IMR-90 (cell line): ENCODE measurements around the gene EHD4. TPM values are rescaled to one million over a fixed set of nuclear protein-coding genes. Genes with fewer than 3 reads are reported as not detected.

Experiments
- ATAC-seq: fragments of 200-7000 bp; cut with Tn5 transposase; 2 replicates; pipeline ENCODE4 v1.9.1; 2020; ENCODE audit warnings: low read depth, mild to moderate bottlenecking, moderate library complexity
- BruUV-seq: library from RNA; stranded (reverse); fragments of 400-500 nt; replicated peaks from 2 replicates; lab custom pipeline; 2021; lab: Mats Ljungman, UMichigan
- CTCF ChIA-PET: fragments of 300-600 bp; formaldehyde crosslinking; extraction: SDS; loops from one replicate; lab custom pipeline; 2021; ENCODE audit warnings: antibody characterized with exemption; lab: Yijun Ruan, JAX
- POLR2A ChIA-PET: fragments of 300-600 bp; sonication (Branson Sonifier 250); formaldehyde crosslinking; loops from one replicate; lab custom pipeline; 2022; ENCODE audit warnings: antibody characterized with exemption; ENCODE audit not compliant: unreplicated experiment; lab: Charles Lee
- DNase-seq: peaks from one replicate; pipeline ENCODE4 v3.0.0; 2013
- H2AFZ ChIP-seq: replicated peaks from 2 replicates; pipeline ENCODE3; 2013; ENCODE audit warnings: low read length, mild to moderate bottlenecking; ENCODE audit not compliant: poor library complexity
- H2AK5ac ChIP-seq: 2 replicates; pipeline ENCODE4 v1.6.1; 2013; ENCODE audit warnings: low read depth, low read length, inconsistent platforms
- H2AK9ac ChIP-seq: replicated peaks from 2 replicates; pipeline ENCODE3; 2013; ENCODE audit warnings: mild to moderate bottlenecking, low read depth, low read length, moderate library complexity; ENCODE audit not compliant: poor library complexity
- H2BK120ac ChIP-seq: 2 replicates; pipeline ENCODE4 v1.6.1; 2013; ENCODE audit warnings: low read depth, low read length, inconsistent platforms
- H2BK15ac ChIP-seq: 3 replicates; pipeline ENCODE4 v1.6.1; 2013; ENCODE audit warnings: low read depth, low read length, inconsistent platforms
- H2BK20ac ChIP-seq: 2 replicates; pipeline ENCODE4 v1.6.1; 2013; ENCODE audit warnings: low read depth, mild to moderate bottlenecking, inconsistent platforms, low read length, moderate library complexity
- H2BK5ac ChIP-seq: 2 replicates; pipeline ENCODE4 v1.6.1; 2013; ENCODE audit warnings: mild to moderate bottlenecking, low read depth, low read length, inconsistent platforms; ENCODE audit not compliant: poor library complexity, severe bottlenecking
- H3K14ac ChIP-seq: replicated peaks from 2 replicates; pipeline ENCODE4 v1.6.1; 2013; ENCODE audit warnings: low read depth, low read length, inconsistent platforms
- H3K18ac ChIP-seq: 2 replicates; pipeline ENCODE4 v1.6.1; 2013; ENCODE audit warnings: low read depth, low read length, control low read depth
- H3K23ac ChIP-seq: 2 replicates; pipeline ENCODE4 v1.6.1; 2013; ENCODE audit warnings: low read depth, low read length, inconsistent platforms
- H3K27ac ChIP-seq: 2 replicates; pipeline ENCODE4 v1.5.1; 2013; ENCODE audit warnings: mild to moderate bottlenecking, control low read depth, low read length; ENCODE audit not compliant: insufficient read depth
- H3K27me3 ChIP-seq: 2 replicates; pipeline ENCODE4 v1.6.1; 2013; ENCODE audit warnings: low read length; ENCODE audit not compliant: control insufficient read depth, insufficient read depth
- H3K36me3 ChIP-seq: 2 replicates; pipeline ENCODE4 v1.6.1; 2013; ENCODE audit warnings: low read length, mixed read lengths; ENCODE audit not compliant: control insufficient read depth, insufficient read depth
- H3K4ac ChIP-seq: 2 replicates; pipeline ENCODE4 v1.6.1; 2013; ENCODE audit warnings: low read depth, low read length, inconsistent platforms
- H3K4me1 ChIP-seq: 2 replicates; pipeline ENCODE4 v1.6.1; 2013; ENCODE audit warnings: low read length, mixed read lengths; ENCODE audit not compliant: control insufficient read depth, insufficient read depth
- H3K4me2 ChIP-seq: 2 replicates; pipeline ENCODE4 v1.6.1; 2013; ENCODE audit warnings: low read depth, mild to moderate bottlenecking, control low read depth, low read length, moderate library complexity
- H3K4me3 ChIP-seq: 2 replicates; pipeline ENCODE4 v1.5.1; 2013; ENCODE audit warnings: low read depth, mild to moderate bottlenecking, control low read depth, low read length, moderate library complexity; ENCODE audit not compliant: insufficient read depth
- H3K56ac ChIP-seq: 2 replicates; pipeline ENCODE4 v1.6.1; 2013; ENCODE audit warnings: low read length, inconsistent platforms; ENCODE audit not compliant: insufficient read depth; ENCODE audit errors: extremely low read depth
- H3K79me1 ChIP-seq, 2 experiments: 2 replicates each; pipeline ENCODE4 v1.6.1; 2013; ENCODE audit warnings: low read length in 2 of 2, inconsistent platforms in 1 of 2, low read depth in 1 of 2
- H3K9ac ChIP-seq: 2 replicates; pipeline ENCODE4 v1.6.1; 2013; ENCODE audit warnings: low read depth, low read length, control low read depth
- H3K9me1 ChIP-seq: 2 replicates; pipeline ENCODE4 v1.6.1; 2013; ENCODE audit warnings: low read length, inconsistent platforms; ENCODE audit not compliant: insufficient read depth
- H3K9me3 ChIP-seq: 2 replicates; pipeline ENCODE4 v1.6.1; 2013; ENCODE audit warnings: low read length; ENCODE audit not compliant: control insufficient read depth, insufficient read depth
- H4K20me1 ChIP-seq: 2 replicates; pipeline ENCODE4 v1.6.1; 2013; ENCODE audit warnings: low read length, inconsistent platforms; ENCODE audit not compliant: insufficient read depth
- H4K5ac ChIP-seq: 2 replicates; pipeline ENCODE4 v1.6.1; 2013; ENCODE audit warnings: mild to moderate bottlenecking, low read depth, low read length, control low read depth
- H4K8ac ChIP-seq, 2 experiments: 2 replicates each; pipeline ENCODE4 v1.6.1; 2013; ENCODE audit warnings: low read depth in 2 of 2, low read length in 2 of 2, control low read depth in 1 of 2, inconsistent platforms in 1 of 2
- H4K91ac ChIP-seq: 2 replicates; pipeline ENCODE4 v1.6.1; 2013; ENCODE audit warnings: low read depth, low read length, inconsistent platforms; ENCODE audit not compliant: insufficient read depth
- CHD1 ChIP-seq: IDR thresholded peaks from 2 replicates; pipeline ENCODE4 v1.6.1; 2012; ENCODE audit warnings: low read depth, low read length, improper control_type of control experiment
- NFE2L2 ChIP-seq: fragments of 150-350 bp; IDR thresholded peaks from 2 replicates; pipeline ENCODE4 v1.6.1; 2016; ENCODE audit warnings: low read depth, mild to moderate bottlenecking, low read length
- RFX5 ChIP-seq: IDR thresholded peaks from 2 replicates; pipeline ENCODE4 v1.8.0; 2012; ENCODE audit warnings: low read depth, mild to moderate bottlenecking, low read length, moderate library complexity
- WGBS, 2 experiments: methylation state at CpG; one replicate each; pipeline versions ENCODE4 v1.1.5 to v1.1.7; 2013; ENCODE audit warnings: missing lambda C conversion rate in 2 of 2; ENCODE audit not compliant: insufficient read length in 1 of 2; ENCODE audit errors: extremely low coverage in 2 of 2; 5-methylcytosine and 5-hydroxymethylcytosine counted together
- dilution Hi-C: fragments of 300-500 bp; cut with HindIII; formaldehyde crosslinking; loops from one replicate; pipeline ENCODE4 v1.14.3; 2018; ENCODE audit warnings: low sequenced_read_pairs; ENCODE audit not compliant: unreplicated experiment
- in situ Hi-C: fragments of 300-500 bp; cut with MboI; formaldehyde crosslinking; loops from 3 replicates; pipeline ENCODE4 v1.14.3; 2019; ENCODE audit warnings: low sequenced_read_pairs, inconsistent platforms, mixed read lengths
- intact Hi-C: fragments of 100-400 bp; cut with micrococcal nuclease; formaldehyde crosslinking; loops from 2 replicates; pipeline ENCODE4 v1.10.0; 2022
- polyA plus RNA-seq, 3 experiments: library from polyadenylated mRNA; depleted of rRNA; stranded (reverse); fragments of >200 nt; gene quantifications; 2 replicates each; pipeline ENCODE4 v1.2.3, GENCODE V29; 2012; ENCODE audit warnings: low replicate concordance in 1 of 3
- total RNA-seq: library from RNA; depleted of rRNA; stranded (reverse); fragments of >200 nt; gene quantifications from 2 replicates; pipeline ENCODE4 v1.2.3, GENCODE V29; 2012

The EHD4 gene
- total and polyA plus RNA-seq, 2 of the 4 experiments (the other 2 are of a cell fraction), result 21.0 to 29.0 TPM

DNA sequence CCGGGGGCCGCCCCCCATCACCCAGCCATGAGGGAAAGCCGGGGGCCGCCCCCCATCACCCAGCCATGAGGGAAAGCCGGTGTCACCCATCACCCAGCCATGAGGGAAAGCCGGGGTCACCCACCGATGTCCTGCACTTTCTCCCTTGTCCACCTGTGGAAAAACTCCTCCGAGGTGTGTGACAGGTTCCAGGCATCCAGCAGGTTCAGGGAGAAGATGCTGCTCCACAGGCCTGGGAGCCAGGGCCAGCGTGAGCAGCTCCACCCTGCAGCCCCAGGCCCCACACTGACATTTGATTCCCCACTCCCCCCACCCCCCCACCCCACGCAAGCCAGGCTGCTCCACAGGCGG is 15.5 kb upstream of the EHD4 start:
- H4K20me1 ChIP-seq, result no peaks in the 10 kb centered on the region
- H2AFZ ChIP-seq, result no peak overlapping the region
- H2AK9ac ChIP-seq, result no peak overlapping the region
- H4K91ac ChIP-seq, result no peak overlapping the region
- no peak overlapping the region for H3K4me3 ChIP-seq
- intact Hi-C loops, result no loop called here
- no peak overlapping the region for H2BK120ac ChIP-seq
- H4K5ac ChIP-seq, result no peak overlapping the region
- no peak overlapping the region for H2BK20ac ChIP-seq
- no peak overlapping the region for H3K9ac ChIP-seq
- no peaks in the 10 kb centered on the region for H3K9me3 ChIP-seq
- peaks cover 33% of the 10 kb centered on the region; the same call in 1 of the 2 replicates for H3K27me3 ChIP-seq
- no peak overlapping the region for H3K56ac ChIP-seq
- no peaks in the 10 kb centered on the region for H3K4me1 ChIP-seq
- H3K79me1 ChIP-seq, result no peaks in the 10 kb centered on the region
- no peak overlapping the region for H2AK5ac ChIP-seq
- no peak overlapping the region for H2BK5ac ChIP-seq
- no peak overlapping the region for H3K4me2 ChIP-seq
- H2BK15ac ChIP-seq, result no peak overlapping the region
- in situ Hi-C loops, result no loop called here
- ATAC-seq, result no peak
- H3K18ac ChIP-seq, result no peak overlapping the region
- BruUV-seq, result no TSS peak
- no peak overlapping the region for H3K4ac ChIP-seq
- WGBS, 2 experiments, result 81% methylated on average over 3 of the region's 11 CpGs; no CpG with 5 or more reads in 1 of the 2 experiments
- H3K14ac ChIP-seq, result no peak overlapping the region
- TF ChIP-seq CHD1 (no peak), NFE2L2 (no peak), RFX5 (no peak)
- H3K23ac ChIP-seq, result no peak overlapping the region
- POLR2A ChIA-PET, result no interaction called here
- CTCF ChIA-PET, result no interaction called here
- H3K36me3 ChIP-seq, result no peaks in the 10 kb centered on the region
- DNase-seq, result no peak
- no peak overlapping the region for H4K8ac ChIP-seq
- dilution Hi-C loops, result no loop called here
- no peaks in the 10 kb centered on the region for H3K9me1 ChIP-seq
- H3K27ac ChIP-seq, result no peak overlapping the region
